MM.1S (cell line): ENCODE data around the gene ZNHIT2.

Experiments used
- DNase-seq: peaks from one replicate; pipeline ENCODE4 v3.0.0-alpha.2; 2015
- H2AFZ ChIP-seq: fragments of 300-600 bp; sonication (generic); 2 replicates; pipeline ENCODE4 v1.6.0; 2016; ENCODE audit warnings: antibody characterized with exemption, low read length
- H3F3A ChIP-seq: fragments of 300-600 bp; sonication (generic); 2 replicates; pipeline ENCODE4 v1.6.1; 2016; ENCODE audit warnings: mild to moderate bottlenecking, antibody characterized with exemption, low read length, moderate library complexity, mixed read lengths; ENCODE audit not compliant: insufficient read depth
- H3K27ac ChIP-seq: fragments of 300-600 bp; sonication (generic); 2 replicates; pipeline ENCODE4 v1.5.1; 2016; ENCODE audit warnings: mild to moderate bottlenecking, low read length
- H3K27me3 ChIP-seq: fragments of 300-600 bp; sonication (generic); replicated peaks from 2 replicates; pipeline ENCODE4 v1.6.0; 2016; ENCODE audit warnings: low read length; ENCODE audit not compliant: insufficient read depth
- H3K36me3 ChIP-seq: fragments of 300-600 bp; sonication (generic); replicated peaks from 2 replicates; pipeline ENCODE4 v1.6.1; 2016; ENCODE audit warnings: mild to moderate bottlenecking, low read length, mixed read lengths; ENCODE audit not compliant: insufficient read depth
- H3K4me1 ChIP-seq: fragments of 300-600 bp; sonication (generic); 2 replicates; pipeline ENCODE4 v1.6.1; 2016; ENCODE audit warnings: low read length, mixed read lengths
- H3K4me2 ChIP-seq: fragments of 300-600 bp; sonication (generic); 2 replicates; pipeline ENCODE4 v1.6.0; 2016; ENCODE audit warnings: low read depth, low read length
- H3K4me3 ChIP-seq: fragments of 300-600 bp; sonication (generic); 2 replicates; pipeline ENCODE4 v1.5.1; 2016; ENCODE audit warnings: low read length, mixed read lengths
- H3K79me2 ChIP-seq: fragments of 300-600 bp; sonication (generic); 2 replicates; pipeline ENCODE4 v1.6.1; 2016; ENCODE audit warnings: mixed run types, low read length, mixed read lengths
- H3K9ac ChIP-seq: fragments of 300-600 bp; sonication (generic); 2 replicates; pipeline ENCODE4 v1.6.1; 2016; ENCODE audit warnings: low read length, mixed read lengths
- H3K9me2 ChIP-seq: fragments of 300-600 bp; sonication (generic); replicated peaks from 2 replicates; pipeline ENCODE4 v1.6.1; 2016; ENCODE audit warnings: mild to moderate bottlenecking, low read length, mixed read lengths; ENCODE audit not compliant: insufficient read depth
- H3K9me3 ChIP-seq: fragments of 300-600 bp; sonication (generic); replicated peaks from 2 replicates; pipeline ENCODE4 v1.6.1; 2016; ENCODE audit warnings: mild to moderate bottlenecking, low read length, mixed read lengths; ENCODE audit not compliant: insufficient read depth
- H4K20me1 ChIP-seq: fragments of 300-600 bp; sonication (generic); 2 replicates; pipeline ENCODE4 v1.6.1; 2016; ENCODE audit warnings: mild to moderate bottlenecking, low read length, moderate library complexity, mixed read lengths; ENCODE audit not compliant: insufficient read depth
- CTCF ChIP-seq: fragments of 300-600 bp; sonication (generic); IDR thresholded peaks from 2 replicates; pipeline ENCODE4 v1.5.1; 2016; ENCODE audit warnings: antibody characterized with exemption, low read length, mixed read lengths
- EZH2 ChIP-seq: fragments of 300-600 bp; sonication (generic); optimal IDR thresholded peaks from 2 replicates; pipeline ENCODE3; 2017; ENCODE audit warnings: low read depth, mild to moderate bottlenecking, antibody characterized with exemption, low read length, mixed read lengths
- EZH2phosphoT487 ChIP-seq: fragments of 300-600 bp; sonication (generic); IDR thresholded peaks from 2 replicates; pipeline ENCODE4 v1.6.1; 2018; ENCODE audit warnings: antibody characterized with exemption, low read length

The ZNHIT2 gene

GRCh38 chr11:65100674-65101350, 16.7 kb downstream of the ZNHIT2 start:
- Histone ChIP-seq H3F3A (no peaks in the 10 kb centered on the region; the same call in 1 of the 2 replicates), H3K9me3 (no peaks in the 10 kb centered on the region), H3K4me1 (peaks cover 10% of the 10 kb centered on the region; the same call in 1 of the 2 replicates), H3K4me3 (no peak overlapping the region), H2AFZ (no peak overlapping the region), H3K27ac (no peak overlapping the region), H3K4me2 (no peak overlapping the region), H3K79me2 (peaks cover 85% of the 10 kb centered on the region), H3K36me3 (no peaks in the 10 kb centered on the region), H3K9ac (no peak overlapping the region), H4K20me1 (no peaks in the 10 kb centered on the region), H3K9me2 (no peaks in the 10 kb centered on the region), H3K27me3 (no peaks in the 10 kb centered on the region)
- TF ChIP-seq EZH2phosphoT487 = no peak
- peak; percentile 20 for TF ChIP-seq CTCF
- TF ChIP-seq EZH2 = no peak
- DNase-seq = no peak

GRCh38 chr11:65096926-65097325, 20.6 kb downstream of the ZNHIT2 start:
- no peaks in the 10 kb centered on the region for H4K20me1 ChIP-seq
- no peak for DNase-seq
- H3F3A ChIP-seq = peaks cover 12% of the 10 kb centered on the region; the same call in 1 of the 2 replicates
- H3K4me2 ChIP-seq = peak overlapping the region; percentile 86
- peak overlapping the region; percentile 84 for H3K4me3 ChIP-seq
- H3K36me3 ChIP-seq = no peaks in the 10 kb centered on the region
- peaks cover 10% of the 10 kb centered on the region; the same call in 1 of the 2 replicates for H3K4me1 ChIP-seq
- no peaks in the 10 kb centered on the region for H3K9me3 ChIP-seq
- no peak overlapping the region for H2AFZ ChIP-seq
- no peaks in the 10 kb centered on the region for H3K27me3 ChIP-seq
- no peaks in the 10 kb centered on the region for H3K9me2 ChIP-seq
- TF ChIP-seq EZH2phosphoT487 = no peak
- TF ChIP-seq CTCF = no peak
- no peak for TF ChIP-seq EZH2
- peaks cover 47% of the 10 kb centered on the region for H3K79me2 ChIP-seq
- H3K9ac ChIP-seq = peak overlapping the region; percentile 89; the same call in 1 of the 2 replicates
- peak overlapping the region; percentile 91; the same call in 1 of the 2 replicates for H3K27ac ChIP-seq

GRCh38 chr11:65095974-65096806, 21.3 kb downstream of the ZNHIT2 start, which contains the start of gene VPS51:
TSS of gene VPS51 (plus strand) at chr11:65096214. CDS start at chr11:65096251, 37 bp downstream.
- Histone ChIP-seq H2AFZ (peak within 1 kb of the TSS; percentile 90), H3K27me3 (no peaks in the 10 kb centered on the region), H4K20me1 (no peaks in the 10 kb centered on the region), H3K9me3 (no peaks in the 10 kb centered on the region), H3K9ac (peak within 1 kb of the TSS; percentile 89), H3K27ac (peak within 1 kb of the TSS; percentile 91), H3K4me2 (peak within 1 kb of the TSS; percentile 86), H3K4me1 (peaks cover 10% of the 10 kb centered on the region; the same call in 1 of the 2 replicates), H3F3A (peaks cover 12% of the 10 kb centered on the region; the same call in 1 of the 2 replicates), H3K4me3 (peak within 1 kb of the TSS; percentile 84), H3K9me2 (no peaks in the 10 kb centered on the region), H3K36me3 (no peaks in the 10 kb centered on the region), H3K79me2 (peaks cover 42% of the 10 kb centered on the region)
- TF ChIP-seq CTCF (no peak), EZH2 (no peak), EZH2phosphoT487 (no peak)
- peak; percentile 96 for DNase-seq
